ENCODE measurements around the gene MIPEP. TPM values are rescaled to one million over a fixed set of nuclear protein-coding genes. Genes with fewer than 3 reads are reported as not detected.

The MIPEP gene
- total RNA-seq, 3 donors from 2014 or later: 17.3 to 27.0 (median 24.6) TPM

DNA sequence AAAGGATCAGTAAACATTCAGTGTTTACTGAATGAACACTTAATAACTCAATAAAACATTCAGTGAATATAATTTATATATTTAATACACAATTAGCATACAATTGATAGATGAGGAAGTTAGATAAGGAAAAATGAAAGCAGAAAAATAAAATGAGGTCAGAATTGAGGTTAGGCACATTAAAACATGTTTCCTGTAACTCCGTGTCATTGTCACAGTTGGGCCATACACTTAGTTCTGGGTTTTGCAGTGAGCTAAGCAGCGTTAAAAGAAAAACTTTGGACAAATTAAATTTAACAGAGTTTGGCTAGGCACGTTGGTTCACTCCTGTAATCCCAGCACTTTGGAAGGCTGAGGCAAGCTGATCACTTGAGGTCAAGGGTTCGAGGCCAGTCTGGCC, 71.4 kb downstream of the MIPEP start:
- intact Hi-C loops (cut with DNase I, micrococcal nuclease): no loop called here
- Histone ChIP-seq H3K36me3 (ENCODE audit: low read depth) (no peaks in the 10 kb centered on the region), H3K4me1 (ENCODE audit: low read depth) (no peaks in the 10 kb centered on the region), H3K4me3 (no peak overlapping the region), H3K9me3 (no peaks in the 10 kb centered on the region)
- no peak for ATAC-seq
- TF ChIP-seq, protein P1, sequence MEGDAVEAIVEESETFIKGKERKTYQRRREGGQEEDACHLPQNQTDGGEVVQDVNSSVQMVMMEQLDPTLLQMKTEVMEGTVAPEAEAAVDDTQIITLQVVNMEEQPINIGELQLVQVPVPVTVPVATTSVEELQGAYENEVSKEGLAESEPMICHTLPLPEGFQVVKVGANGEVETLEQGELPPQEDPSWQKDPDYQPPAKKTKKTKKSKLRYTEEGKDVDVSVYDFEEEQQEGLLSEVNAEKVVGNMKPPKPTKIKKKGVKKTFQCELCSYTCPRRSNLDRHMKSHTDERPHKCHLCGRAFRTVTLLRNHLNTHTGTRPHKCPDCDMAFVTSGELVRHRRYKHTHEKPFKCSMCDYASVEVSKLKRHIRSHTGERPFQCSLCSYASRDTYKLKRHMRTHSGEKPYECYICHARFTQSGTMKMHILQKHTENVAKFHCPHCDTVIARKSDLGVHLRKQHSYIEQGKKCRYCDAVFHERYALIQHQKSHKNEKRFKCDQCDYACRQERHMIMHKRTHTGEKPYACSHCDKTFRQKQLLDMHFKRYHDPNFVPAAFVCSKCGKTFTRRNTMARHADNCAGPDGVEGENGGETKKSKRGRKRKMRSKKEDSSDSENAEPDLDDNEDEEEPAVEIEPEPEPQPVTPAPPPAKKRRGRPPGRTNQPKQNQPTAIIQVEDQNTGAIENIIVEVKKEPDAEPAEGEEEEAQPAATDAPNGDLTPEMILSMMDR (IDR thresholded peaks at IDR 0.05): no peak
- no peak for DNase-seq

GRCh38 chr13:23817136-23817535, 72.1 kb downstream of the MIPEP start:
- Histone ChIP-seq H3K4me1 (ENCODE audit: low read depth) (no peaks in the 10 kb centered on the region), H3K9me3 (no peaks in the 10 kb centered on the region), H3K36me3 (ENCODE audit: low read depth) (no peaks in the 10 kb centered on the region), H3K4me3 (no peak overlapping the region)
- DNase-seq (no peak), ATAC-seq (no peak)
- intact Hi-C loops (cut with DNase I, micrococcal nuclease): no loop called here
- TF ChIP-seq, protein P1 (IDR thresholded peaks at IDR 0.05): no peak

GRCh38 chr13:23813635-23814034, 75.6 kb downstream of the MIPEP start:
- H3K9me3 ChIP-seq: no peaks in the 10 kb centered on the region
- no peak overlapping the region for H3K4me3 ChIP-seq
- TF ChIP-seq, protein P1 (IDR thresholded peaks at IDR 0.05): no peak
- no peaks in the 10 kb centered on the region for H3K36me3 ChIP-seq (ENCODE audit: low read depth)
- intact Hi-C loops (cut with DNase I, micrococcal nuclease): no loop called here
- ATAC-seq (no peak), DNase-seq (no peak)
- H3K4me1 ChIP-seq (ENCODE audit: low read depth): no peaks in the 10 kb centered on the region

- Histone ChIP-seq H3K4me3 (no peak overlapping the region), H3K4me1 (ENCODE audit: low read depth) (no peaks in the 10 kb centered on the region), H3K36me3 (ENCODE audit: low read depth) (no peaks in the 10 kb centered on the region), H3K9me3 (no peaks in the 10 kb centered on the region)
- TF ChIP-seq, protein P1 (IDR thresholded peaks at IDR 0.05): no peak
- ATAC-seq (no peak), DNase-seq (no peak)
- intact Hi-C loops (cut with DNase I, micrococcal nuclease): no loop called here
These were observed 77.7 kb downstream of the MIPEP start for GRCh38 chr13:23811366-23812062.

GRCh38 chr13:23810685-23811240, 78.4 kb downstream of the MIPEP start:
- no peak for DNase-seq
- no peaks in the 10 kb centered on the region for H3K36me3 ChIP-seq (ENCODE audit: low read depth)
- intact Hi-C loops (cut with DNase I, micrococcal nuclease): no loop called here

More at GRCh38 chr13:23810685-23811240, 78.4 kb downstream of the MIPEP start:
- Histone ChIP-seq H3K4me3 (no peak overlapping the region), H3K9me3 (no peaks in the 10 kb centered on the region), H3K4me1 (ENCODE audit: low read depth) (no peaks in the 10 kb centered on the region)
- TF ChIP-seq, protein P1 (IDR thresholded peaks at IDR 0.05): no peak
- no peak for ATAC-seq
